Stimulated activated CD4-positive, alpha-beta T cell treated with anti-CD3 and anti-CD28 coated beads, Interleukin-4, amount 100 ng/mL, for 24 hours (primary cell): Measurements from ENCODE around the gene HTD2.

Experiments
- DNase-seq: peaks from one replicate; pipeline ENCODE4 v3.0.0-alpha.2; 2020

The HTD2 gene

GRCh38 chr3:58359621-58360020 is 53.3 kb downstream of the HTD2 start:
- no peak for DNase-seq

GRCh38 chr3:58361866-58362265 is 55.5 kb downstream of the HTD2 start:
- no peak for DNase-seq

GRCh38 chr3:58366699-58367098 is 60.4 kb downstream of the HTD2 start:
- no peak for DNase-seq

GRCh38 chr3:58369038-58369437 is 62.7 kb downstream of the HTD2 start:
- no peak for DNase-seq
